Stimulated activated effector memory CD8-positive, alpha-beta T cell treated with anti-CD3 and anti-CD28 coated beads, Interleukin-12 subunit alpha, Interleukin-12 subunit beta, amount 100 ng/mL, for 72 hours (primary cell): ENCODE data around the gene ME2.
"Not testable (repeated sequence)": the region's sequence is repeated elsewhere in the genome, so short reads cannot be mapped to it uniquely, and the experiment has no call there.

Source experiments
- ATAC-seq: fragments of 150-1000 bp; cut with Tn5 transposase; 2 replicates; pipeline ENCODE4 v1.10.0; 2021
- DNase-seq, 2 donors: peaks; one replicate each; pipeline ENCODE4 v3.0.0; 2021 to 2022; ENCODE audit warnings: low spot score in 2 of 2
- H3K27ac Mint-ChIP-seq: one replicate; pipeline ENCODE4 v1.8.0; 2022; ENCODE audit warnings: mild to moderate bottlenecking, mixed read lengths
- H3K36me3 Mint-ChIP-seq: one replicate; pipeline ENCODE4 v1.8.0; 2022; ENCODE audit warnings: mild to moderate bottlenecking, mixed read lengths
- H3K4me1 Mint-ChIP-seq: one replicate; pipeline ENCODE4 v1.8.0; 2022; ENCODE audit warnings: mixed read lengths
- H3K4me3 Mint-ChIP-seq: one replicate; pipeline ENCODE4 v1.8.0; 2022; ENCODE audit warnings: mild to moderate bottlenecking, mixed read lengths
- H3K9me3 Mint-ChIP-seq: one replicate; pipeline ENCODE4 v1.8.0; 2022; ENCODE audit warnings: mixed read lengths

The ME2 gene

DNA sequence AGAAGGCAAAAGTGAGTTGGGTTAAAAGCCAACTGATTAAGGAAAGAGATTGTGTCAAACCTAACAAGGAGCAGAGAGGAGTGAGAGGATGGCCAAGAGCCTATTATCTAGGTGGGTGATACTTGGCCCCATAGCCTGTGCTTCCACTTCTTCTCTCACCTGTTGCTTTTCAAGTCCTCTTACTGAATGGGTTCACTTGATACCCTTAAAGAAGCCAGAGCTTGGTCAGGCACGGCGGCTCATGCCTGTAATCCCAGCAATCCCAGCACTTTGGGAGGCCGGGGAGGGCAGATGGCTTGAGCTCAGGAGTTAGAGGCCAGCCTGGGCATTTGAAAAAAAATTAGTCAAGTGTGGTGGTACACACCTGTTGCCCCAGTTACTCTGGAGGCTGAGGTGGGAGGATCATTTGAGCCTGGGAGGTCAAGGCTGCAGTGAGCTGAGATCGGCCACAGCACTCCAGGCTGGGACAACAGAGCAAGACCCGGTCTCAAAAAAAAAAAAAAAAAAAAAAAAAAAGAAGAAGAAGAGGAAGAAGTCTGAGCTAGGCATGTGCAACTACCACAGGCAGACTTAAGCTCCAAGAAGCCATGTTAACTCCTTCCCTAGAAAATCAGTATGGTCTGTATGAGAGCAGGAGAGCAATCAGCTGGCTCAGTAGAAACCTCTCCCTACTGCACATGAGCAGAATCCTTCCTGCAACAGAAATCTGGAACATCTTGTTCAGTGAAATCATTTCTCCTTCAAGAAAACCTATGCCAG is 28.4 kb upstream of the ME2 start:
- DNase-seq: no peak
- H3K9me3 Mint-ChIP-seq: no peaks in the 10 kb centered on the region
- no peak overlapping the region for H3K27ac Mint-ChIP-seq
- no peaks in the 10 kb centered on the region for H3K4me1 Mint-ChIP-seq
- ATAC-seq: no peak
- H3K36me3 Mint-ChIP-seq: no peaks in the 10 kb centered on the region
- no peak overlapping the region for H3K4me3 Mint-ChIP-seq

DNA sequence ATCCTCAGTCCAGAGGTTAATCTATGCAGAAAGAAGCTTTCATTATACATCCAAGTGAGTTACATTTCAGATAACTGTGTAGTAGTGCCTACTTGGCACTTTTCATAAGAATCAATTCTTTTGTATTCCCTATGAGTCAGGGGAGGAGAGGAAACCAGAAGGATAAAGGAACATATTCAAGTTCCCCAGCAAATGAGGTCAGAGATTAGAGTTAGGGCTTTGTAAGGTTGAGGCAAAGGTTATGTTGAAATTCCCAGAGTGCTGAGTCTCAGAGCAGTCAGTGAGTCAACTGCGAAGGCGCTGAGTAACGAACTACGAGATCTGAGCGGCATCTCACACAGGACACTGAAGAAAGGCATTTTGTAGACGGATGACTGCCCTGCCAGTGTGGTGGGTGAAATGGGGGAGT is 25.1 kb upstream of the ME2 start:
- DNase-seq (no peak), ATAC-seq (no peak)
- Mint-ChIP-seq H3K9me3 (no peaks in the 10 kb centered on the region), H3K4me1 (peaks cover 7% of the 10 kb centered on the region), H3K36me3 (no peaks in the 10 kb centered on the region), H3K27ac (no peak overlapping the region), H3K4me3 (no peak overlapping the region)

GRCh38 chr18:50855976-50856757 is 22.8 kb upstream of the ME2 start:
- H3K36me3 Mint-ChIP-seq: no peaks in the 10 kb centered on the region
- no peak for ATAC-seq
- no peak overlapping the region for H3K4me3 Mint-ChIP-seq
- H3K9me3 Mint-ChIP-seq: no peaks in the 10 kb centered on the region
- peaks cover 7% of the 10 kb centered on the region for H3K4me1 Mint-ChIP-seq
- H3K27ac Mint-ChIP-seq: no peak overlapping the region
- DNase-seq: no peak

- not testable (repeated sequence) for H3K36me3 Mint-ChIP-seq, DNase-seq
- peak overlapping the region; percentile 4 for H3K27ac Mint-ChIP-seq
Observed at GRCh38 chr18:50857166-50857565, 21.8 kb upstream of the ME2 start.

DNA sequence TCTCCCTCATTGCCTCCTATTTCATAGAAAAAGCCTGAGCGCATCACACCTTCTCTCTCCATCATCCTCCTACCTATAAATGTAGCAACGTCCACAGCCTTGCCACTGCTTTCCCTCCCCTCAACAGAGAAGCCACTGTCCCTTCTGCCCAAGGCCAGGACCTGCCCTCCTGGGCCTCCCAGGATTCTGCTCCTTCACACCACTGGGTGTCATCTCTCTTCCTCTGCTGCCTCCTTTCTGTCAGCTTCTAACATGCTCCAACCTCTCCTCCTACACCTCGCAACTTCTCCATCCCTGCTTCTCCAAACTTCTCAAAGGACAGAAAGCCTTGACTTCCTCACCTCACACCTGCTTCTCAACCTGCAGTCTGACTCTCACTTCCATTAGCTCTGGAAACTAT is 21.2 kb upstream of the ME2 start:
- Mint-ChIP-seq H3K9me3 (no peaks in the 10 kb centered on the region), H3K36me3 (no peaks in the 10 kb centered on the region), H3K4me1 (peaks cover 7% of the 10 kb centered on the region), H3K27ac (peak overlapping the region; percentile 4), H3K4me3 (no peak overlapping the region)
- ATAC-seq: no peak
- no peak for DNase-seq

More at GRCh38 chr18:50857166-50857565, 21.8 kb upstream of the ME2 start:
- not testable (repeated sequence) for ATAC-seq, H3K4me1 Mint-ChIP-seq, H3K9me3 Mint-ChIP-seq, H3K4me3 Mint-ChIP-seq

GRCh38 chr18:50859793-50860555 is 18.9 kb upstream of the ME2 start:
- Mint-ChIP-seq H3K4me3 (no peak overlapping the region), H3K27ac (no peak overlapping the region), H3K36me3 (no peaks in the 10 kb centered on the region), H3K4me1 (peaks cover 7% of the 10 kb centered on the region), H3K9me3 (no peaks in the 10 kb centered on the region)
- no peak for DNase-seq
- ATAC-seq: no peak

DNA sequence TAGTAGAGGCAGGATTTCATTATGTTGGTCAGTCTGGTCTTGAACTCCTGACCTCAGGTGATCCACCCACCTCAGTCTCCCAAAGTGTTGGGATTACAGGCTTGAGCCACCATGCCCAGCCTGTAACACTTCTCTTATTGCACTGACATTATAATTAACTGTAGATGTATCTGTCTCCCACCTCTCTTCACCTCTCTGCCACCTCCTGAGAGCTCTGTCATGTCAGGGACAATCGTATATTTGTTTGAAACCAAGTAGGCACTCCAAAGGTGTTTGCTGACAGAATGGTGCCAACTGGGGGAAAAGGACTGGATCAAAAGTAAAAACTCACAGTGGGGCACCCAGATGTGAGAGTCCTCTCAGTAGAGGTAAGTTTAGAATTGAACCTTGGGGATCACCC is 17.3 kb upstream of the ME2 start:
- DNase-seq (no peak), ATAC-seq (no peak)
- Mint-ChIP-seq H3K4me1 (peaks cover 7% of the 10 kb centered on the region), H3K27ac (no peak overlapping the region), H3K36me3 (no peaks in the 10 kb centered on the region), H3K9me3 (no peaks in the 10 kb centered on the region), H3K4me3 (no peak overlapping the region)

GRCh38 chr18:50862401-50862800 is 16.5 kb upstream of the ME2 start:
- no peak for DNase-seq
- Mint-ChIP-seq H3K27ac (no peak overlapping the region), H3K4me3 (no peak overlapping the region), H3K36me3 (no peaks in the 10 kb centered on the region), H3K4me1 (peaks cover 7% of the 10 kb centered on the region), H3K9me3 (no peaks in the 10 kb centered on the region)
- ATAC-seq: no peak

- no peak for DNase-seq
Observed at GRCh38 chr18:50863840-50864375, 15.0 kb upstream of the ME2 start.

DNA sequence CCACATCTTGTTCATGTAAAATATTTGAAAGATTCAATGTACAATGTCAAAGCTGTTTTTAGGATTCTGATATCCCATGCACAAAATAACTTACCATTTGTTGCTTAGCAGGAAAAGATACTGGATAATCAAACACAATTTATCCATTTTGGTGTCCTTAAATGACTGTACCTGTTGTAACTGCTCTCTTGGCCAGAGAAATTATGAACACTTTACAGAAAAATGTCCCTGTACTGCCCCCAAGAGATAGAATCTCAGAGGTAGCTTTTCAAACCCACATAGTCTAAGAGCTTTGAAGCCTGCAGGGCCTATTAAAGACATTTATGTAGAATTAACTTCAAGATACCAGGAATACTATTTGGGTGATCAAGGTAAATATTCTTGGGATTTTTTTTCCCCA is 12.2 kb upstream of the ME2 start:
- Mint-ChIP-seq H3K27ac (no peak overlapping the region), H3K9me3 (no peaks in the 10 kb centered on the region), H3K4me1 (no peaks in the 10 kb centered on the region), H3K36me3 (no peaks in the 10 kb centered on the region), H3K4me3 (no peak overlapping the region)
- ATAC-seq (no peak), DNase-seq (no peak)

More at GRCh38 chr18:50863840-50864375, 15.0 kb upstream of the ME2 start:
- Mint-ChIP-seq H3K27ac (no peak overlapping the region), H3K36me3 (no peaks in the 10 kb centered on the region), H3K4me3 (no peak overlapping the region), H3K4me1 (no peaks in the 10 kb centered on the region), H3K9me3 (no peaks in the 10 kb centered on the region)
- no peak for ATAC-seq

GRCh38 chr18:50869150-50869549 is 9.8 kb upstream of the ME2 start:
- no peak for ATAC-seq
- Mint-ChIP-seq H3K27ac (no peak overlapping the region), H3K4me3 (no peak overlapping the region), H3K4me1 (no peaks in the 10 kb centered on the region), H3K36me3 (no peaks in the 10 kb centered on the region), H3K9me3 (no peaks in the 10 kb centered on the region)
- no peak for DNase-seq

DNA sequence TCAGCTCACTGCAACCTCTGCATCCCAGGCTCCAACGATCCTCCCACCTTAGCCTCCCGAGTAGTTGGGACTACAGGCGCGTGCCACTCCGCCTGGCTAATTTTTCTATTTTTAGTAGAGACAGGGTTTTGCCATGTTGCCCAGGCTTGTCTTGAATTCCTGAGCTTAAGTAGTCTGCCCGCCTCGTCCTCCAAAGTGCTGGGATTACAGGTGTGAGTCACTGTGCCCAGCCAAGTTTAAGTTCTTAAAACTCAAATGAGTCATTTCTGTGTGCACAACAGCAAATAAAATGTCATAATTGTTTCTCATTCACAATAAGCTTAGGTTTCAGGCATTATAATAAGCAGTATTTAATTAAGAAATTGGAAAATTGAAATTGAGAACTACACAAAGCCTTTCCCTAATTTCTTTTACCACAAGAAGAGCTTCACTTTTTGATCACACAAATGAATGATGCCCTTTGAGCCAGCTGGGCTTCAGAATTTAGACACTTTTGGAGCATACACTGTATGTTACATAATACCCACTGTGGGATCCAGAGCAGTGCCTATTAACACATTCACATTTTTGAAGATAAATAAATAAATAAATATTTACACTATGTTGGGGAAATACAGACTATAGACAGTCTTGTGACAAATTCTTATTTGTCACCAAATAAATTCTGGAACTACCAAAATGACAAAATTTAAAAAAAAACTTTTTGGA is 8.6 kb upstream of the ME2 start:
- no peaks in the 10 kb centered on the region for H3K36me3 Mint-ChIP-seq
- ATAC-seq: no peak
- no peaks in the 10 kb centered on the region for H3K4me1 Mint-ChIP-seq
- no peak overlapping the region for H3K4me3 Mint-ChIP-seq
- no peaks in the 10 kb centered on the region for H3K9me3 Mint-ChIP-seq
- H3K27ac Mint-ChIP-seq: no peak overlapping the region
- no peak for DNase-seq

DNA sequence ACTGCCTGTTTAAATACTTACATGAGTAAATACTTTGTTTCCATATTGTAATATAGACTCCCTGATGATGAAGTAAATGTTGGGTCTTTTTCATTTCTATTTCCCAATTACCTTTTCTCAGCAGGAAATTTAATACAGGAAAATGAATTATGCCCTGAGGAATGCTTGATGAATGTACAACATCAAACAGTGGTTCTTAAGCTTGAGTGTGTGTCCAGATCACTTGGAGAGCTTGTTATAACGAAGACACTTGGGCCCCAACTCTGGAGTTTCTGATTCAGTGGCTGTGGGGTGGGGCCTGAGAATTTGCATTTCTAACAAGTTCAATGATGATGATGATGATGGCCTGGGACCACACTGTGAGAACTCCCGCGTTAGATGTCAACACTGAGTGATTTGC is 7.1 kb upstream of the ME2 start:
- no peaks in the 10 kb centered on the region for H3K4me1 Mint-ChIP-seq
- H3K4me3 Mint-ChIP-seq: no peak overlapping the region
- DNase-seq: no peak
- no peaks in the 10 kb centered on the region for H3K36me3 Mint-ChIP-seq
- H3K9me3 Mint-ChIP-seq: no peaks in the 10 kb centered on the region
- no peak overlapping the region for H3K27ac Mint-ChIP-seq
- no peak for ATAC-seq

GRCh38 chr18:50875966-50876536 is 2.9 kb upstream of the ME2 start:
- DNase-seq (no peak), ATAC-seq (no peak)
- H3K36me3 Mint-ChIP-seq: peaks cover 18% of the 10 kb centered on the region
- no peak overlapping the region for H3K27ac Mint-ChIP-seq
- peaks cover 16% of the 10 kb centered on the region for H3K4me1 Mint-ChIP-seq
- no peaks in the 10 kb centered on the region for H3K9me3 Mint-ChIP-seq
- H3K4me3 Mint-ChIP-seq: no peak overlapping the region
